Suppressor macrophage treated with lipopolysaccharide for 4 hours (primary cell): ENCODE data around the gene MFNG.

Experiments
- DNase-seq: peaks from one replicate; pipeline ENCODE4 v3.0.0-alpha.2; 2020

The MFNG gene

DNA sequence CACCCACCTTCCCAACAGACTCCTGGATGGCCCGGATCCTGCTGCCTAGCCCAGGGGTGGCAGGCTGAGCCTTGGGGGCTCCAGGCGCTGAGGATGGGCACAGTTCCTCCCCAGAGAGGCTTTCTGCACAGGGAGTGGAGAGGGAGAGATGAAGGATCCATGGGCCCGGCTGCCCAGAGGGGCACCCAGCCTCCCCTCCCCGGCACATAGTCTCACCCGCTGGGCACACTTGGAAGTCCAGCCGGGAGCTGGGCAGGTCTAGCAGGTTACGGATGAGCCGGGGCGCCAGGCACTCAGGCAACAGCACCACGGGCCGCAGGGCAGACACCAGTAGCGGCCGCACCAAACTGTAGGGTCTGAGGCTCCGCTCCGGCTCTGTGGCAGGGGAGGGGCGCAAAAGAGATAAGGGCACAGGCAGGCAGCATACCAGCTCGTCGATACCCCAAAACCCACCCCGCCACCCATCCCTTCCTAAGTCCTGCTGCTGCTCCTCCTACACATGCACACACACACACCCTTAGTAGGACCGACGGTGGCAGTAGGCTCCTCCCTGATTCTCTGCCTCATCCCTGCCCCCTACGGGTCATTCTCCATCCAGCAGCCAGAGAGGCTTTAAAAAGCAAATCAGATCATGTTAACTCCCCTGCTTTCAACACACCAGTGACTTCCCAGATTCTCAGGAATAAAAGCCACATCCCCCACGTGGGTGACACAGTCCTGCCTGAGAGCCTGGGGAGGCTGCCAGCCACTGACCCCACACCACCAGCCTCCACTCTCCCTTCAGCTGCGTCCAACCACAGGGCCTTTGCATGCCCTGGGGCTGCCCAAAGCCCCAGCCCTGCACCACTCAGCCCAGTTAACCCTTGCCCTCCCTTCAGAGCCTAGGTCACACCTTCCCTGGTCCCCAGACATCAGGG is 6.5 kb upstream of the MFNG start:
- peak; percentile 86 for DNase-seq

DNA sequence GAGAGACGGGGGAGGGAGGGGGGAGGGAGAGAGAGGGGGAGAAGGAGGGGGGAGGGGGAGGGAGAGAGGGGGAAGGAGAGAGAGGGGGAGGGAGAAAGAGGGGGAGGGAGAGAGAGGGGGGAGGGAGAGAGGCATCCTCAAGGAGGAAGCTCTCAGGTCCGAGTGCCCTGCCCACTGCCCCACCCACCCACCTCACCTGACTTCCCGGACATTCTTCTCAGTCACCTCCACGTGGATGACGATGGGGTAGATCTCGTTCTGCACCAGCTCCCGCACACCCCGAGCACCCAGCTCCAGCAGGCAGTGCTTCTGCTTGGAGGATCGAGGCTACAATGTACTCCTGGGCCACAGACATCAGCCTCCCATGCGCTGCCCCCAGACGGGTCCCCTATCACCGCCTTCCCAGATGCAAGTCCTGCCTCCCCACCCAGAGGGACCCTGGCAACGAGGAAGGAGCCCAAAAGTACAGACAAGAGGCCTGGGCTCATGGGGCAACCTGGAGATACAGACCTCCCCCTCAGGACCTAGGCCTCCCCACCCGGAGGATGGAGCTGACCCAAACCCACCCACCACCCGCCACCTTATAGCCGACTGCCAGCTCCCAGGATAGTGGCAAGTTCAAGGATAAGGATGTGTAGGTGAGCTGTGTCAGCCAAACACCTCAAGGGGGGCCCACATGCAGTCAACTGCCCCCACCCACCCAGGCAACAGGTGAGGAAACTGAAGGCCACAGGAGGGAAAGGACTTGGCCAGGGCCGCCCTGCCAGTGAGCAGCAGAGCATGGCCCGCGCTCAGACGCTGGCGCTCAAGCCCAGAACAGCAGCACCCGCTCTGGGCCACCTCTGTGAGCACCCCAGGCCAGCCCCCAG is 5.6 kb upstream of the MFNG start:
- no peak for DNase-seq

DNA sequence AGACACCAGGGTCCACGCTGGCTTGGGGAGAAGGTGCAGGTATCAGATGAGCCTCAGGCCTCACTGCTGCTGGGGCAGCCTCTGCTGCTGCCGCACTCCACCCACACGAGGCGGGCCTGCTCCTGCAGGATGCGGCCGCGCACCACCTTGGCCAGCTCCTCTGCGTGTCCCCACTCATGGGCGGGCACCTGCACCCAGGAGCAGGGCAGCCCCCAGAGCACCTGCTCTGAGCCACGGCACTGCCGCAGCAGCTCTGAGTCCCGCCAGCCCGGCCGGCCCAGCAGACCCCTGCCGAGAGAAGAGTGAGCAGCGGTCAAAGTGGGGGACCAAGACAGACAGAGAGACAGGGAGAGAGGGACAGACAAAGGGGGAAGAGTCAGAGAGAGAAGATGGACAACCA is 4.9 kb upstream of the MFNG start:
- DNase-seq: no peak

DNA sequence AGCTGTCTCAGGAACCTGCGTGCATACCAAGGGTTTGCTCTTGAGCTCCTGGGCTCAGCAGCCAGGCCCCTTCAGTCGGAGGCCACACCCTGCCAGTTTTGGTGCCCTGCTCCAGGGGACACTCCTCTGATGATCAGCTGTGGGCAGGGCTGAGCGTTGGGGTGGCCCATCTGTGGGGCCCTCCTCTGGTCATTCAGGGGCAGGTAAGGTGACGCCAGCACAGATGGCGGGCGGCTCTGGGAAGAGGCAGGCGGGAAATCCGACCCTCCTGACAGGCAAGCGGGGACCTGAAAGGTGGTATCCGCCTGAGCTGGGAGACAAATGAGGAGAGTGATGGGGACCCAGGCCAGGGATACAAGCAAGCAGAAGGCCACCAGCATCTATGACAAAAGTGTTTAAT is 3.8 kb upstream of the MFNG start:
- no peak for DNase-seq

DNA sequence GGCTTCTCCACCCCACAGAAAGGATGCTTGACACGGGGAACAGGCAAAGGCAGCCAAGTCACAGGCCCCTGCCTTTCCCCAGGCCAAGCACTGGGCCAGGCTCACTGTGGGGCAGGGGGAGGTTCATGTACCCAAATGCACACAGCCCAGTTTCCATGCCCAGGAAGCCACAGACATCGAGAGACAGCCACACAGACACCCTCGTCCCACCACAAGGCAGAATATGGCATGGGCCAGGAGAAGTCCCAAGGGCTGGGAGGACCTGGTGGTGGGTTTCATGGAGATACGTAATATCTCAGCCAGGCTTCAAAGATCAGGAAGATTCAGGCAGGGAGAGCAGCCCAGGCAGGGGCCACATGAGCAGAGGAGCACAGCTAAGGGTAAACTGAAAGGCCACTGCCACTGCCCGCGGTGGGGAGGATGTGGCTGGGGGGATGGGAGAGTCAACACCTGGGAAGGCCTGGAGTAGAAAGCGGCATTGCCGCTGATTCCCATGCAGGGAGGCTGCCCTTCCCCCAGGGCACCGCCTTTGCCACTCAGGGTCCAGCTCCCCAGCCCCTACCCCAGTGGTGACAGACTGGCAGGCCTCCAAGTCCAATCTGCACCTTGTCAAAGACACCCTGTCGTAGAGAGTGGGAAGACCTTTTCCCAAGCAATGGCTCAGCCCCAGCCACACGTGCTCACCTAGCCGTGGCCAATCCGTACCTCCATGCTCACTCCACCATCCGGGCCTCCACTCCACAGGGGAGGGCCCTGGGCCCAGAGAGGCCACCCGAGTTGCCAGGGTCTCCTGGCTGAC is 2.4 kb upstream of the MFNG start:
- no peak for DNase-seq

DNA sequence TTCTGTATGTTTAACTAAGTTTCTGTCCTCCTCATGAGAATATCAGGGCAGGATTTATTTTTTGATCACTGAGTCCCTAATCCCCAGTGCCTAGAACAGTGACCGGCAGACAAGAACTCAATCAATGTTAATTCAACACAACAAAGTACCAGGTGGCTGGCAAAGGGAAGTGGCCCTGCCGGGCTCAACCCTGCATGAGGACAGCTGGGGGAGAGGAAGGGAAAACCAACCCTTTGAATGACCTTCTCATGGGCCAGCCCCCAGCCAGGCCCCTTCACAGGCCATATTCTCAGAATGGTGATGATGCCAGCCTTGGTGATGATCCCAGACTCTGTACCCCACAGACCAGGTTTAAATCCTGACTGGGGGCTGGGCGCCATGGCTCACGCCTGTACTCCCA is 1.4 kb upstream of the MFNG start:
- DNase-seq: peak; percentile 36

DNA sequence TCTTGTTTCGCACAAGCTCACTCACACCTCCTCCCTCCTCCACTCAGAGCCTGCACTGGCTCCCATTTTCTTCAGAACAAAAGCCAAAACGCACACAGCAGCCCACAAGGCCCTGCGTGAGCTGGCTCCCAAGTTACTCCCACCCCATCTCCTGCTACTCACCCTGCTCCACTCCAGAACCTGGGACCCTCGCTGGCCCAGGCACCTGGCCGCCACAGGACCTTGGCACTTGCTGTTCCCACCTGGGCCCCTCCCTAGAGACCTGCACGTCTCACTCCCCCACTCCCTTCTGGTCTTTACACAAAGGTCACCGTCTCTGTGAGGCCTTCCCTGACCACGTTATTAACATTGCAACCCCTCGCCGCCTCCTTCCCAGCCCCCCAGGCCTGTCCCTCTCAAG is 945 bp upstream of the MFNG start:
- no peak for DNase-seq

DNA sequence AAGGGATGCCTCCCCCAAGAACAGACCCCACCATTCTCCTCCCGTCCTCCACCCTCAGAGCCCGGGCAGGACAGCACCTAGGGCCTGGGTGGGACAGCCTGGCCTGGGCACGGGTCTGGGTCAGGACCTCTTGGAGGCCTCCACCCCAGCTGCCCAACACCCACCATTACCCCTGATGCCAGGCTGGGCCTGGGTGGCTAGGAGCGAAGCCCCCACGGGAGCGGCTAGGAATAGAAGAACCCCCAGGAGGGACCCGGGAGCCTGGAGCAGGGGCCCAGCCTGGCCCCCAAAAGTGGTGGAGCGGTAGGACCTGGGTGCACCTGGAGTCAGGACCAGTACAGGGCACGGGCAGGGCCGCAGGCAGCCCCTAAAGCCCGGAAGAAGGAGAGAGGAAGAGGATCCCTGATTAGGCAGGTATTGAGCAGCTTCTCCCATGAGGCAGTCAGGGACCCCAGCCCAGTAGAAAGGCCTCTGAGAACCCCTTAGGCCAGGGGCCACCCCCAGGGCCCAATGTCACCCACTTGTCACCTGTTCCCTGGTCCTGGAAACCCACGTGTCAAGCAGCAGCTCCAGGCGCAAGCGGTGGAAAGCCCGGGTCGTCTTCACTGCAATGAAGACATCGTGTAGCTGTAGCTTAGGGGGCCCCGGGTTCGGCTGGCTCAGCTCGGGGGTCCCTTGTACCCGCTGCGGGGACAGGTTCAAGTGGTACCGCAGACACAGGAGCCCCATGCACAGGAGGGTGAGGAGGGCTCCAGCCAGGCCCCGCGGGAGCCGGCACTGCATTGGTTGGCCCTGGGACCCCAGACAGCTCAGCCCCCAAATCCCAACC is 575 bp downstream of the MFNG start:
- DNase-seq: no peak

DNA sequence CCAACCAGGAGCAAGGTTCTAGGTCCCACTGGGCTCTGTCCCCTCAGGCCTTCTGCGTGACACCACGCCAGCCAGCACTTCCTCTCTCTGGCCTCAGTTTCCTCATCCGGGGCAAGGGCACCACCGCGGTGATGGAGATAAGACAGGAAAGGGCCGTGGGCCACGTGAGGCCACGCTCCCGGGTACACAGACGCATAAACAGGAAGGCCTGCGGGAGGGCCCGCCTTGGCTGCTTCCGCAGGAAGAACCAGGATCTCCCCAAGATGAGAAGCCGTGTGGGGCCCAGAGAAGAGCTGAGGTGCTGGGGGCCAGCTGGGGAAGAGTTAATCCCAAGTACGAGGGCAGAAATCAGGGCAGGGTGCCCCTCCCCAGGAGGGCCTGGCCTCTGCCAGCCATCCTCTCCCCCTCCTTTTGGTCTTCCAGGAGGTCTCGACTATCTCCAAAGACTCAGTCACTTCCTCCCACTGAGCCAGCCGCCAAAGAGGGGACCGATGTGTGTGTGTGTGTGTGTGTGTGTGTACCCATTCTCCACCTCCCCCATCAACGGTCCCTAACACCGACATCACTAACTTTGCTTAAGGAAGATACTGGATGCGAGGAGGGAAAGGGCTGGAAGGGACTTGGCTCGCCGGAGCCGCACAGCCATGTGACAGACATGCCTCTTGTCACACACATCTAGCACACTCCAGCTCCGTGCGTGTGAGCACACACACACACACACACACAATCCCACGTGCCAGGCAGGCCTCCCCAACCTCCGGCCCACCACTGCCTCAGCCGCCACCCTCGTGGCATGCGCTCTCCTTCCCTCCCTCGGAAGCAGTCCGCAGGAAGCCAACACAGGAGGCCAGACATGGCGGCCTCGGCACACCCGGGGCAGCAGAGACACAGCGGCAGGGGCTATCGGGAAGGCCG is 1.4 kb downstream of the MFNG start:
- DNase-seq: peak; percentile 81

DNA sequence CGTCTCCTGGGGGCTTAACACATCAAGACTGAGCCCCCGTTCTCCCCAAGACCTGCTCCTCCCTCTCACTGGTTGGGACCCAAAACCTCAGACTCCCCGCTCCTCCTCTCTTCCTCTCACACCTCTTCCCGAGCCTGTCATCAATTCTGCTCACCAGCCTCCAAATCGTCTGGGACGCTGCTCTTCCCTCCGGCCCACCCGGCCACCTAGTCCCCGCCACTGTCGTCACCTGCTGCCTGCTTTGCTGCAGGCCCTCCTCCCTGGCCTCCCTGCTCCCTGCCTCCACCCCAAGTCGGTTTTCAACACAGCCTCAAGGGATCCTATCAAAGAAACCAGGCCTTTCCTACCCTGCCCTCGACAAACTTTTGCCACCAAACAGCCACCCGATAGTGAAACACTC is 3.1 kb downstream of the MFNG start:
- no peak for DNase-seq

DNA sequence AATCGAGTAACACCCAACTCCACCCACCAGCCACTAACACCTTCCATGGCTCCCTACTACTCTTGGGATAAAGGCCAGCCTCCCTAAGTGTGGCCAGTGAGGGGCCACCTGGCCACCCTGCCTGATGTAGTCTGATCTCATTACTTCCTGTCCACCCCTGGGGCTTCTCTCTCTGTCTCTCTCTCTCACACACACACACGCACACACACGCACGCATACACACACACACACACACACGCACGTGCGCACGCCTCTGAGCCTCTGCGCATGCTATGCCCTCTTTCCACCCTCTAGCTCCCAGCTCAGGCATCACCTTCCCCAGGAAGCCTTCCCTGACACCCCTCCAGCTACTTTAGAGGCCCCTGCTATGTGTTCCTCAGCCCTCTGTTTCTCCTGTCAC is 3.9 kb downstream of the MFNG start:
- no peak for DNase-seq

DNA sequence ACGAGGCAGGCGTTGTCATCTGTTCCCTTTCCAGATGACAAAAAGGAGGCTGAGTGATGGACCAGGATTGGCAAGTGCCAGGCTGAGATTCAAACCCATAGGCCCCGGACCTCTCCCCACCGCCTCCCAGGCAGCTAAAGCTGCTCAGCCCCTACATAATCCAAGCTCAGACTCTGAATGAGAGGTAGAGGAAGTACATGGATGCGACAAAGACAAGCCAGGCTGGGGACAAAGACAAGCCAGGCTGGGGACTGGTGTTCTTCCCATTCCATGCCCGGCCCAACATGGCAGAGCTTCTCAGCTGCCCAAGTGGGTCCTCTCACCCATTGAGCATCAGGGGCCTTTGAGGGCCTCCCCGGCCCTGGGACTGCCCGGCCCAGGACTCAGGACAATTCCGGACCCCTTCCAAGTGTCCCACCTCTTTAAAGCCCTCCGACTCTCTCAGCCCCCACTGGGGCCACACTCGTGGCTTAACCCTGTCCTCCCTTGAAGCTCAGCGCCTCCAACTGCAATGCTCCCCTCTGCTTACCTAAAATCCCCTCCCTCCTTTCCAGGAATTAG is 4.8 kb downstream of the MFNG start:
- no peak for DNase-seq

DNA sequence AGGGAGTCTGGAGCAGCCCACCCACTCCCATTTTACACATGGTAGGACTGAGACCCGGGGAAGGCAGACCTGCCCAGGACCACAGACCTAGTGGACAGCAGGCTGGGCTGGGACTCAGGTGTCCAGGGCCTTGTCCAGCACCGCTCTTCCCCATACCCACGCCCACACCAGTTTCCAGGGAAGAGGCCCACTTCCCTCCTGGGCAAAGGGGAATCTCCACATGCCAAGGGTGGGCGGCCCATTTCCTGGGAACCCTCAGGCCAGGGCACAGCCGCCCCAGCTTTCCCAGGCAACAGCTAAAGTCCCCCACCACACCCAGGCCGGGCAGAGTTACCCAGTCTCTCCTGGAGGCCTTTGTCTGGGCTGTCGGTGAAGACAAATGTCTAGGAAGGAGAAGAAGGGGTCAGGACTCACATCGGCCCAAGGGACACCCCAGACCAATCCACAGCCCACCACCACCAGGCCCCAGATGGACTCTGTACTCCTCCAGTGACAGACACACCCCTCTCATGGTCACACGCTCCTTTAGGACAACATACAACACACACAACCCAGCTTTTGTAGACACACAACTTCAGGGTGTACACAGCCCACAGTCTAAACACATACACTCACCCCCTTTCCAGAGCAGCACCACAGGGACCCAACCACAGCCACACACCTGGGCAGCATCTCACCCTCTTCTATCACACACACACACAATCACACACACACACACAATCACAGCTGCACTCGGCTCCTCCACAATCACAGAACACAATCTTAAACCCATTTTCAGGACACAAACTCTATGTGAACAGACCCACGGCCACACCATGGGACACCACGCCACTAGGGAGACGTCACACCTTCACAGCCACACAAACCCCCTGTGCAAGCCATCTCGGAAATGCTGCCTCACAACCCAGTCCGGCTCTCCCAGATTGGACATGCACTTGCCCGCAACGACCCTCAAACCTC is 5.5 kb downstream of the MFNG start:
- no peak for DNase-seq

DNA sequence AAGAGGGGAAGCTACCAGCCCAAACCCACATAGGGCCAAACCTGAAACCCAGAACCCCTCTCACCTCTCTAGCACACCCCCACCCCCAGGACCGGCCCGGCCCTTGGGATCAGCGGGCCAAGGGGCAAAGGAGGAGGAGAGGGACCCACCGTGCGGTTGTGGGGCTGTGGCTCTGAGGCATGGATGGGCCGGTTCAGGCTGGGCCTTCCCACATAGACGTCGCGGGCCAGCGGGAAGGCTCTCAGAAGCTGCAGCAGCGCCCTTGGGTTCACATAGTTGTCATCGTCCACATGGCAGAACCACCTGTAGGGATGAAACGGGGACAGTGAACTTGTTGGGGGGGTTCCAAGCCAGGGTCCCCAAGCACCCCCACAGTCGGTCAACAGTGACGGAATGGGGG is 7.0 kb downstream of the MFNG start:
- no peak for DNase-seq

DNA sequence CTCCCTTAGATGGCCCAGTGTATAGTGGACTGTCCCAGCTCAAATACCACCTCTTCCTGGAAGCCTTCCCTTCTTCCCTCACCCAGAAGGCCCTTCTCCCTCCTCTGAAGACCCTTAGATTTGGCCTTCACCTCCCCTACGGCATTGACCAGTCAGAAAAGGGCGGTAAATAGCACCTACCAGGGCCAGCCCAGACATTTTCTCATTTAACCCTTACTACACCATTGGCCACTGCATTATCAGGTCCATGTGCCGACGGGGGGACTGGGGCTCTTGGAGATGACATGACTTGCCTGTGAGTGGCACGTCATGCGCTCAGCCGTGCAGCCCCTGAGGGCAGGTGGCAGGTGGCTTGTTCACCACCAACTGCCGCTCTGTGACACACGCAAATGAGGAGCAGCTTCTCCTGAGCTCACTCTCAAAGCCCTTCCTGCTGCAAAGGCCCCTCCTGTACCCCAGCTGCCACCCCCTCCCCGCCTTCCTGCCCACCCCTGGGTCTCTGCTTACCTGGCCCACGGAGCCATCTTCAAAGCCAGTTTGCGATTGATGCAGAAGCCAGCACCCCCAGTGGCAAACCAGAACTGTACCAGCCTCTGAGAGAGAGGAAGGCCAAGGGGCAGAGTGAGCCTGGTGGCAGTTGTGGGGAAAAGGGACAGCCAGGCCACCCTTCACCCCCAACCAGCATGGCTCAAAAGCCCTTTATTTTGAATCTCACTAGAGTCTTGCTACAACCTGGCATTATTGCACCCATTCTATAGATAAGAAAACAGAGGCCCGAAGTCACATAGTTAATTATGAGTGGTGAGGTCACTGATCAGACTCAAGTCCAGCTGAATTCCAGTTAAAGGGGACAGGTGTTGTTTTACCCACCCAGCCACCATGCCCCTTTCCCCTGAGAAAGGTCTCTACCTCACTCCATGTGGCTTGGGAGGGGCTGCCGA is 9.5 kb downstream of the MFNG start:
- DNase-seq: no peak

DNA sequence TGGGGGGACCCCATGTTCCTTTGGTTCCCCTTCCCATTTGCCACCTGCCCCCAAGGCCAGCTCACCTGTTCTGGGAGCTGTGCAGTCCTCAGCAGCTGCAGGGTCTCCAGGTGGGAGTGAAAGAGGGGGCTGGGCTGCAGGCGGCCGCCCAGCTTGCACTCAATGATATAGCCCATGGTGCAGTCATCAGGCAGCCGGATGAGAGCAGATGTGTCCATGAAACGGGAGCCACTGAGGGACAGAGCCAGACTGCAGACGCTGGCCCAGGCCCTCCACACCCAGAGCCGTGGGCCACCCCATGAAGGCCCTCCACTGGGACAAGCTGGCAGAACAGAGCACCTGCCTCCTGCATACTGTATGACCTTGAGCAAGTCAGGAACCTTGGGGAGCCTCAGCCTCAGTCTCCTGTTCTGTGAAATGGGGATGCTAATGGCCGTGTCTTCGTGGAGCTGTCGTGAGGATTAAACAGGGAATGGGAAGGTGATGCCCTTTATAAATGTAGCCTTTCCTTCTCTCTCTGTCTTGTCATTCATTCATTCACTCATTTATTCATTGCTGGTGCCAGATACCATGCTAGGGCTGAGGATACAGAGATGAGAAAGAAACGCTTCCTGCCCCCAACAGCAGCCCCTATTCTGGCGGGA is 11.6 kb downstream of the MFNG start:
- no peak for DNase-seq

DNA sequence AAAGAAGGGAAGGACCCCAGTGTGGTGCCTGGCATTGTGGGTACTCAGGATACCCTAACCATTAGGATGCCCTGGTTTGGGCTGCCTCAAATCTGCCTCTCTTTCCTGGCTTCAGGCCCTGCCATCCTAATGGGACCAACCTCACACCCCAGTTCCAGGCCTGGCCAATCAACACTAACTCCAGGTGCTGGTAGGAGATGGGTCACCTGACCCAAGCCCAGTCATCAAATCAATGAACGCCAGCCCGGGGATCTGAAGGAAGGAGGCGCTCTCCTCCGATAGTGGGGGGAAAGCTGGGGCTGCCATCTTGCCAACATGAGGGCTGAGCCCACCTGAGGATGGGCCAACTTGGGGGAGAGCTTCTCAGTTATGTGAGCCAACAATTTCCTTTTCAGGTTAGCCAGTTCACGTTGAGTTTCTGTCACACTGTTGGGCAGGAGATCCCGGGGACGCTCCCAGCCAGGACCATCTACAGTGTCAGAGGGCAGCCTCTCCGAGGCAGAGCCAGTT is 12.7 kb downstream of the MFNG start:
- DNase-seq: no peak
